Retinal pigment epithelial cell (primary cell): ENCODE data around the gene TRIOBP.

Experiments used
- DNase-seq: peaks from one replicate; pipeline ENCODE4 v3.0.0-alpha.2; 2010; ENCODE audit warnings: low read depth
- H3K4me3 ChIP-seq: 2 replicates; pipeline ENCODE4 v1.5.1; 2011; ENCODE audit warnings: mild to moderate bottlenecking, low read length, control low read depth, moderate library complexity
- CTCF ChIP-seq: conservative IDR thresholded peaks from 2 replicates; pipeline ENCODE4 v1.5.1; 2011; ENCODE audit warnings: low read depth, low read length, control low read depth, inconsistent platforms

The TRIOBP gene

GRCh38 chr22:37677493-37677974 lies 19.3 kb upstream of the TRIOBP start:
- peak overlapping the region; percentile 52 for H3K4me3 ChIP-seq
- no peak for TF ChIP-seq CTCF
- no peak for DNase-seq

- TF ChIP-seq CTCF: no peak
- no peak overlapping the region for H3K4me3 ChIP-seq
- DNase-seq: no peak
These were observed 18.5 kb upstream of the TRIOBP start for GRCh38 chr22:37678372-37678771.

- TF ChIP-seq CTCF: no peak
- DNase-seq: no peak
- H3K4me3 ChIP-seq: no peak overlapping the region
These were observed 17.2 kb upstream of the TRIOBP start for GRCh38 chr22:37679670-37680069.

GRCh38 chr22:37680191-37680851 lies 16.5 kb upstream of the TRIOBP start:
- H3K4me3 ChIP-seq: no peak overlapping the region
- DNase-seq: no peak
- TF ChIP-seq CTCF: no peak

- H3K4me3 ChIP-seq: no peak overlapping the region
- no peak for TF ChIP-seq CTCF
- no peak for DNase-seq
These were observed 15.8 kb upstream of the TRIOBP start for GRCh38 chr22:37681001-37681424.

GRCh38 chr22:37681556-37682049 lies 15.2 kb upstream of the TRIOBP start:
- peak; percentile 94 for TF ChIP-seq CTCF
- no peak for DNase-seq
- H3K4me3 ChIP-seq: no peak overlapping the region
